IMR-90 (cell line): ENCODE measurements around the gene TP73.

Experiments used
- CTCF ChIP-seq: conservative IDR thresholded peaks from 2 replicates; pipeline ENCODE4 v1.5.1; 2012; ENCODE audit warnings: mild to moderate bottlenecking, low read depth, low read length, improper control_type of control experiment
- FOS ChIP-seq: fragments of 150-350 bp; IDR thresholded peaks from 2 replicates; pipeline ENCODE4 v1.6.1; 2016; ENCODE audit warnings: low read depth, low read length

GRCh38 chr1:3644273-3644672, 8.0 kb upstream of the TP73 start:
- TF ChIP-seq CTCF (no peak), FOS (no peak)
